HCT116 (cell line): Measurements from ENCODE around the gene RNU6-9. TPM values are rescaled to one million over a fixed set of nuclear protein-coding genes. Genes with fewer than 3 reads are reported as not detected.

Source experiments
- ATAC-seq: fragments of 200-7000 bp; cut with Tn5 transposase; 2 replicates; pipeline ENCODE4 v1.9.1; 2020; ENCODE audit warnings: mild to moderate bottlenecking, moderate library complexity
- BruUV-seq: library from RNA; stranded (reverse); fragments of 400-500 nt; replicated peaks from 2 replicates; lab custom pipeline; 2021; lab: Mats Ljungman, UMichigan
- CTCF ChIA-PET: fragments of 300-600 bp; sonication (Branson Sonifier 250); formaldehyde crosslinking; loops from one replicate; lab custom pipeline; 2021; ENCODE audit warnings: antibody characterized with exemption; lab: Charles Lee
- POLR2A ChIA-PET: fragments of 300-600, 350-600 bp; sonication (Branson Sonifier 250); formaldehyde crosslinking; loops from one replicate; lab custom pipeline; 2021; ENCODE audit warnings: antibody characterized with exemption; lab: Charles Lee
- RAD21 ChIA-PET, 2 experiments: fragments of 300-600 bp; sonication (Branson Sonifier 250); formaldehyde crosslinking; loops; one replicate each; lab custom pipeline; 2023; ENCODE audit warnings: low total read pairs in 2 of 2; ENCODE audit not compliant: uncharacterized antibody in 2 of 2, unreplicated experiment in 2 of 2, low non-redundant PET in 1 of 2; lab: Charles Lee
- DNase-seq: peaks from one replicate; pipeline ENCODE4 v3.0.0-alpha.2; 2010; ENCODE audit warnings: low read depth, low spot score
- H2AFZ ChIP-seq: fragments of 200-600 bp; shearing (Covaris generic), sonication (generic); 2 replicates; pipeline ENCODE4 v1.6.1; 2017; ENCODE audit warnings: low read depth, mixed run types, mixed read lengths, antibody characterized with exemption, low read length; ENCODE audit not compliant: poor library complexity, severe bottlenecking
- H3K27ac ChIP-seq: 2 replicates; pipeline ENCODE4 v1.5.1; 2012; ENCODE audit warnings: low read depth, low read length
- H3K27me3 ChIP-seq: fragments of 200-600 bp; sonication (generic); 2 replicates; pipeline ENCODE4 v1.6.1; 2016; ENCODE audit warnings: mixed run types, low read length, mixed read lengths; ENCODE audit not compliant: insufficient read depth
- H3K36me3 ChIP-seq, 2 experiments: fragments of 200-500 bp in 1 of 2; fragments of 200-600 bp in 1 of 2; sonication (Bioruptor generic) in 1 of 2; sonication (generic) in 1 of 2; 2 replicates each; pipeline versions ENCODE4 v1.5.1 to v1.6.1; 2014 to 2016; ENCODE audit warnings: low read length in 2 of 2, inconsistent platforms in 1 of 2, mixed read lengths in 1 of 2, mixed run types in 1 of 2; ENCODE audit not compliant: insufficient read depth in 2 of 2, control insufficient read depth in 1 of 2
- H3K4me1 ChIP-seq, 2 experiments: fragments of 200-600 bp in 1 of 2; sonication (generic) in 1 of 2; 2 replicates each; pipeline versions ENCODE4 v1.5.1 to v1.6.1; 2012 to 2017; ENCODE audit warnings: low read length in 2 of 2, inconsistent platforms in 1 of 2, mild to moderate bottlenecking in 1 of 2, mixed read lengths in 1 of 2, mixed run types in 1 of 2, moderate library complexity in 1 of 2; ENCODE audit not compliant: insufficient read depth in 2 of 2, control insufficient read depth in 1 of 2
- H3K4me2 ChIP-seq: fragments of 200-600 bp; sonication (generic); 2 replicates; pipeline ENCODE4 v1.6.1; 2017; ENCODE audit warnings: mixed run types, low read length, mixed read lengths
- H3K4me3 ChIP-seq, 2 experiments: fragments of 200-600 bp in 1 of 2; sonication (generic) in 1 of 2; replicated peaks in 1 of 2; 2 replicates each; pipeline ENCODE4 v1.5.1; 2011 to 2016; ENCODE audit warnings: low read length in 2 of 2, control low read depth in 1 of 2, low read depth in 1 of 2, mild to moderate bottlenecking in 1 of 2, mixed read lengths in 1 of 2, mixed run types in 1 of 2
- H3K79me2 ChIP-seq: fragments of 200-600 bp; sonication (generic); 2 replicates; pipeline ENCODE4 v1.6.1; 2017; ENCODE audit warnings: mild to moderate bottlenecking, mixed run types, low read length, moderate library complexity, mixed read lengths; ENCODE audit not compliant: insufficient read depth
- H3K9ac ChIP-seq: fragments of 200-600 bp; sonication (generic); 2 replicates; pipeline ENCODE4 v1.6.1; 2016; ENCODE audit warnings: low read length, mixed read lengths
- H3K9me2 ChIP-seq: fragments of 200-600 bp; sonication (generic), shearing (Covaris generic); 2 replicates; pipeline ENCODE4 v1.6.1; 2017; ENCODE audit warnings: mixed run types, mild to moderate bottlenecking, moderate library complexity; ENCODE audit not compliant: insufficient read depth
- H3K9me3 ChIP-seq, 2 experiments: fragments of 200-500 bp in 1 of 2; fragments of 200-600 bp in 1 of 2; sonication (Bioruptor generic) in 1 of 2; sonication (generic) in 1 of 2; 2 replicates each; pipeline ENCODE4 v1.6.1; 2014 to 2017; ENCODE audit warnings: low read length in 2 of 2, mixed read lengths in 2 of 2, inconsistent platforms in 1 of 2, low read depth in 1 of 2, mild to moderate bottlenecking in 1 of 2, mixed run types in 1 of 2, moderate library complexity in 1 of 2; ENCODE audit not compliant: control insufficient read depth in 1 of 2, insufficient read depth in 1 of 2
- H4K20me1 ChIP-seq: fragments of 200-600 bp; sonication (generic), shearing (Covaris generic); 2 replicates; pipeline ENCODE4 v1.6.1; 2017; ENCODE audit warnings: mixed run types, mild to moderate bottlenecking, moderate library complexity; ENCODE audit not compliant: insufficient read depth
- EGR1 ChIP-seq: IDR thresholded peaks from 2 replicates; pipeline ENCODE4 v1.6.1; 2012; ENCODE audit warnings: low read depth
- EZH2 ChIP-seq: fragments of 200-600 bp; sonication (generic); IDR thresholded peaks from 2 replicates; pipeline ENCODE4 v1.6.1; 2017; ENCODE audit warnings: antibody characterized with exemption, mixed run types
- FOSL1 ChIP-seq: IDR thresholded peaks from 2 replicates; pipeline ENCODE4 v1.6.1; 2012; ENCODE audit warnings: low read depth
- MAX ChIP-seq: IDR thresholded peaks from 2 replicates; pipeline ENCODE4 v1.6.1; 2012
- POLR2A ChIP-seq: IDR thresholded peaks from 2 replicates; pipeline ENCODE4 v1.7.0; 2011; ENCODE audit warnings: borderline replicate concordance; ENCODE audit not compliant: insufficient read depth, insufficient read length; ENCODE audit errors: extremely low read depth
- SP1 ChIP-seq: IDR thresholded peaks from 2 replicates; pipeline ENCODE4 v1.6.1; 2012; ENCODE audit warnings: low read depth
- SRF ChIP-seq: IDR thresholded peaks from 2 replicates; pipeline ENCODE4 v1.6.1; 2012; ENCODE audit warnings: low read depth
- TCF7L2 ChIP-seq: IDR thresholded peaks from 2 replicates; pipeline ENCODE4 v1.7.0; 2011; ENCODE audit warnings: borderline replicate concordance, inconsistent platforms; ENCODE audit not compliant: insufficient read depth, insufficient read length; ENCODE audit errors: extremely low read depth
- YY1 ChIP-seq: IDR thresholded peaks from 2 replicates; pipeline ENCODE4 v1.6.1; 2011; ENCODE audit warnings: low read length, low read depth, moderate library complexity, mild to moderate bottlenecking; ENCODE audit not compliant: insufficient replicate concordance; ENCODE audit errors: extremely low read depth
- intact Hi-C: fragments of 100-400 bp; cut with micrococcal nuclease; formaldehyde crosslinking; loops from 2 replicates; pipeline ENCODE4 v1.10.0; 2022
- total RNA-seq: library from RNA; stranded (reverse); gene quantifications from one replicate; pipeline ENCODE4 v1.2.1, GENCODE V29; 2021; ENCODE audit not compliant: unreplicated experiment
- TF ChIP-seq, protein P1 (sequence below), 3 experiments: fragments of 200-600 bp in 1 of 3; sonication (generic) in 1 of 3; IDR thresholded peaks in 2 of 3; conservative IDR thresholded peaks in 1 of 3; 2 replicates each; pipeline ENCODE4 v1.5.1; 2012 to 2017; ENCODE audit warnings: low read depth in 2 of 3, low read length in 2 of 3, antibody characterized with exemption in 1 of 3, borderline replicate concordance in 1 of 3, control low read depth in 1 of 3, mild to moderate bottlenecking in 1 of 3, mixed read lengths in 1 of 3, mixed run types in 1 of 3, moderate library complexity in 1 of 3; ENCODE audit not compliant: insufficient read depth in 1 of 3
- TF ChIP-seq, protein P2 (sequence below): IDR thresholded peaks from 2 replicates; pipeline ENCODE4 v1.6.1; 2012; ENCODE audit warnings: low read depth
- TF ChIP-seq, protein P3 (sequence below): IDR thresholded peaks from 2 replicates; pipeline ENCODE4 v1.6.1; 2011; ENCODE audit warnings: mild to moderate bottlenecking, low read length, moderate library complexity; ENCODE audit not compliant: insufficient replicate concordance; ENCODE audit errors: extremely low read depth
- TF ChIP-seq, protein P4 (sequence below): IDR thresholded peaks from 2 replicates; pipeline ENCODE4 v1.6.1; 2012

The RNU6-9 gene
- total RNA-seq, 1 experiment from 2014 or later, result not detected

- ATAC-seq (no peak), DNase-seq (no peak)
- H3K36me3 ChIP-seq, result no peaks in the 10 kb centered on the region; a peak in 1 of 4 replicates
- H3K9me3 ChIP-seq, result no peaks in the 10 kb centered on the region
- no peak overlapping the region for H3K27ac ChIP-seq
- TF ChIP-seq EZH2 (no peak), SRF (no peak), TCF7L2 (no peak), MAX (no peak), SP1 (no peak), EGR1 (no peak), FOSL1 (no peak), YY1 (no peak), POLR2A (no peak)
- TF ChIP-seq, protein P1, sequence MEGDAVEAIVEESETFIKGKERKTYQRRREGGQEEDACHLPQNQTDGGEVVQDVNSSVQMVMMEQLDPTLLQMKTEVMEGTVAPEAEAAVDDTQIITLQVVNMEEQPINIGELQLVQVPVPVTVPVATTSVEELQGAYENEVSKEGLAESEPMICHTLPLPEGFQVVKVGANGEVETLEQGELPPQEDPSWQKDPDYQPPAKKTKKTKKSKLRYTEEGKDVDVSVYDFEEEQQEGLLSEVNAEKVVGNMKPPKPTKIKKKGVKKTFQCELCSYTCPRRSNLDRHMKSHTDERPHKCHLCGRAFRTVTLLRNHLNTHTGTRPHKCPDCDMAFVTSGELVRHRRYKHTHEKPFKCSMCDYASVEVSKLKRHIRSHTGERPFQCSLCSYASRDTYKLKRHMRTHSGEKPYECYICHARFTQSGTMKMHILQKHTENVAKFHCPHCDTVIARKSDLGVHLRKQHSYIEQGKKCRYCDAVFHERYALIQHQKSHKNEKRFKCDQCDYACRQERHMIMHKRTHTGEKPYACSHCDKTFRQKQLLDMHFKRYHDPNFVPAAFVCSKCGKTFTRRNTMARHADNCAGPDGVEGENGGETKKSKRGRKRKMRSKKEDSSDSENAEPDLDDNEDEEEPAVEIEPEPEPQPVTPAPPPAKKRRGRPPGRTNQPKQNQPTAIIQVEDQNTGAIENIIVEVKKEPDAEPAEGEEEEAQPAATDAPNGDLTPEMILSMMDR (IDR thresholded peaks at IDR 0.05 in 2 of 3, conservative IDR thresholded peaks at IDR 0.05 in 1 of 3; ENCODE audit: borderline replicate concordance in 1 of 3, insufficient read depth in 1 of 3, low read depth in 2 of 3, low read length in 2 of 3), result no peak
- TF ChIP-seq, protein P2, sequence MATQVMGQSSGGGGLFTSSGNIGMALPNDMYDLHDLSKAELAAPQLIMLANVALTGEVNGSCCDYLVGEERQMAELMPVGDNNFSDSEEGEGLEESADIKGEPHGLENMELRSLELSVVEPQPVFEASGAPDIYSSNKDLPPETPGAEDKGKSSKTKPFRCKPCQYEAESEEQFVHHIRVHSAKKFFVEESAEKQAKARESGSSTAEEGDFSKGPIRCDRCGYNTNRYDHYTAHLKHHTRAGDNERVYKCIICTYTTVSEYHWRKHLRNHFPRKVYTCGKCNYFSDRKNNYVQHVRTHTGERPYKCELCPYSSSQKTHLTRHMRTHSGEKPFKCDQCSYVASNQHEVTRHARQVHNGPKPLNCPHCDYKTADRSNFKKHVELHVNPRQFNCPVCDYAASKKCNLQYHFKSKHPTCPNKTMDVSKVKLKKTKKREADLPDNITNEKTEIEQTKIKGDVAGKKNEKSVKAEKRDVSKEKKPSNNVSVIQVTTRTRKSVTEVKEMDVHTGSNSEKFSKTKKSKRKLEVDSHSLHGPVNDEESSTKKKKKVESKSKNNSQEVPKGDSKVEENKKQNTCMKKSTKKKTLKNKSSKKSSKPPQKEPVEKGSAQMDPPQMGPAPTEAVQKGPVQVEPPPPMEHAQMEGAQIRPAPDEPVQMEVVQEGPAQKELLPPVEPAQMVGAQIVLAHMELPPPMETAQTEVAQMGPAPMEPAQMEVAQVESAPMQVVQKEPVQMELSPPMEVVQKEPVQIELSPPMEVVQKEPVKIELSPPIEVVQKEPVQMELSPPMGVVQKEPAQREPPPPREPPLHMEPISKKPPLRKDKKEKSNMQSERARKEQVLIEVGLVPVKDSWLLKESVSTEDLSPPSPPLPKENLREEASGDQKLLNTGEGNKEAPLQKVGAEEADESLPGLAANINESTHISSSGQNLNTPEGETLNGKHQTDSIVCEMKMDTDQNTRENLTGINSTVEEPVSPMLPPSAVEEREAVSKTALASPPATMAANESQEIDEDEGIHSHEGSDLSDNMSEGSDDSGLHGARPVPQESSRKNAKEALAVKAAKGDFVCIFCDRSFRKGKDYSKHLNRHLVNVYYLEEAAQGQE, result no peak
- TF ChIP-seq, protein P3, sequence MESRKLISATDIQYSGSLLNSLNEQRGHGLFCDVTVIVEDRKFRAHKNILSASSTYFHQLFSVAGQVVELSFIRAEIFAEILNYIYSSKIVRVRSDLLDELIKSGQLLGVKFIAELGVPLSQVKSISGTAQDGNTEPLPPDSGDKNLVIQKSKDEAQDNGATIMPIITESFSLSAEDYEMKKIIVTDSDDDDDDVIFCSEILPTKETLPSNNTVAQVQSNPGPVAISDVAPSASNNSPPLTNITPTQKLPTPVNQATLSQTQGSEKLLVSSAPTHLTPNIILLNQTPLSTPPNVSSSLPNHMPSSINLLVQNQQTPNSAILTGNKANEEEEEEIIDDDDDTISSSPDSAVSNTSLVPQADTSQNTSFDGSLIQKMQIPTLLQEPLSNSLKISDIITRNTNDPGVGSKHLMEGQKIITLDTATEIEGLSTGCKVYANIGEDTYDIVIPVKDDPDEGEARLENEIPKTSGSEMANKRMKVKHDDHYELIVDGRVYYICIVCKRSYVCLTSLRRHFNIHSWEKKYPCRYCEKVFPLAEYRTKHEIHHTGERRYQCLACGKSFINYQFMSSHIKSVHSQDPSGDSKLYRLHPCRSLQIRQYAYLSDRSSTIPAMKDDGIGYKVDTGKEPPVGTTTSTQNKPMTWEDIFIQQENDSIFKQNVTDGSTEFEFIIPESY, result no peak
- TF ChIP-seq, protein P4, sequence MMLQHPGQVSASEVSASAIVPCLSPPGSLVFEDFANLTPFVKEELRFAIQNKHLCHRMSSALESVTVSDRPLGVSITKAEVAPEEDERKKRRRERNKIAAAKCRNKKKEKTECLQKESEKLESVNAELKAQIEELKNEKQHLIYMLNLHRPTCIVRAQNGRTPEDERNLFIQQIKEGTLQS, result no peak
- no peaks in the 10 kb centered on the region for H3K9me2 ChIP-seq
- H3K9ac ChIP-seq, result no peak overlapping the region
- H3K4me1 ChIP-seq, result peaks cover 22 to 34% of the 10 kb centered on the region in 2 experiments
- intact Hi-C loops, result no loop called here
- no peaks in the 10 kb centered on the region for H3K27me3 ChIP-seq
- peaks cover 67% of the 10 kb centered on the region for H3K79me2 ChIP-seq
- no peak overlapping the region for H3K4me3 ChIP-seq
- RAD21 ChIA-PET, result no interaction called here
- H4K20me1 ChIP-seq, result peaks cover 4% of the 10 kb centered on the region; the same call in 1 of the 2 replicates
- BruUV-seq, result no TSS peak
- POLR2A ChIA-PET, result interaction anchor here (0.7 kb wide), 1 partner anchor 63 kb away, joined by 3 read pairs; no protein-coding TSS in a partner anchor
- no peak overlapping the region for H2AFZ ChIP-seq
- CTCF ChIA-PET, result no interaction called here
- H3K4me2 ChIP-seq, result no peak overlapping the region
Measured at GRCh38 chr19:906480-906879, 13.2 kb downstream of the RNU6-9 start.
